Right atrium auricular region (tissue), 2 donors: ENCODE measurements around the gene COL23A1. TPM values are rescaled to one million over a fixed set of nuclear protein-coding genes. Genes with fewer than 3 reads are reported as not detected.

Source experiments
- DNase-seq: peaks from one replicate; pipeline ENCODE4 v3.0.0-alpha.2; 2019; ENCODE audit warnings: low spot score
- H3K27ac ChIP-seq, 2 donors: fragments of 200-600 bp; sonication (generic); 1 replicate in 1 of 2; 2 replicates in 1 of 2; pipeline ENCODE4 v1.5.1; 2016 to 2019
- H3K27me3 ChIP-seq, 2 donors: fragments of 200-600 bp; sonication (generic); one replicate each; pipeline versions ENCODE4 v1.5.1 to v1.6.0; 2017 to 2019
- H3K36me3 ChIP-seq: fragments of 200-600 bp; sonication (generic); one replicate; pipeline ENCODE4 v1.5.1; 2016
- H3K4me1 ChIP-seq, 2 donors: fragments of 200-600 bp; sonication (generic); one replicate each; pipeline versions ENCODE4 v1.5.1 to v1.6.0; 2017 to 2019
- H3K4me3 ChIP-seq, 2 donors: fragments of 200-600 bp; sonication (generic); 1 replicate in 1 of 2; 2 replicates in 1 of 2; pipeline ENCODE4 v1.5.1; 2017 to 2019; ENCODE audit warnings: mild to moderate bottlenecking in 1 of 2, moderate library complexity in 1 of 2
- H3K9me3 ChIP-seq, 2 donors: fragments of 200-600 bp; sonication (generic); one replicate each; pipeline ENCODE4 v1.5.1; 2019
- CTCF ChIP-seq, 2 donors: fragments of 200-600 bp; sonication (generic); IDR thresholded peaks; one replicate each; pipeline ENCODE4 v1.5.1; 2019; ENCODE audit warnings: antibody characterized with exemption in 2 of 2
- total RNA-seq, 2 donors: library from RNA; depleted of rRNA; stranded (reverse); fragments of >200 nt; gene quantifications; one replicate each; pipeline ENCODE4 v1.1.0, GENCODE V29; 2016

Gene COL23A1
- total RNA-seq, 2 donors from 2014 or later, result 5.7 to 6.8 TPM

GRCh38 chr5:178205749-178206047 lies 384.5 kb downstream of the COL23A1 start:
- no peaks in the 10 kb centered on the region for H3K27me3 ChIP-seq
- DNase-seq, result no peak
- TF ChIP-seq CTCF (IDR thresholded peaks at IDR 0.05), result no peak
- peak overlapping the region; percentile 83 to 87 for H3K4me3 ChIP-seq
- H3K9me3 ChIP-seq, result no peaks in the 10 kb centered on the region
- H3K27ac ChIP-seq, result peak overlapping the region in 1 of 2 donors; percentile 82
- peaks cover 0 to 21% of the 10 kb centered on the region in 2 donors for H3K4me1 ChIP-seq
- peaks cover 49% of the 10 kb centered on the region for H3K36me3 ChIP-seq

GRCh38 chr5:178204935-178205748 lies 385.1 kb downstream of the COL23A1 start:
- Histone ChIP-seq H3K4me3 (peak overlapping the region; percentile 83 to 87), H3K27me3 (no peaks in the 10 kb centered on the region), H3K27ac (peak overlapping the region; percentile 82 to 92), H3K9me3 (no peaks in the 10 kb centered on the region), H3K36me3 (peaks cover 44% of the 10 kb centered on the region), H3K4me1 (peaks cover 0 to 21% of the 10 kb centered on the region in 2 donors)
- no peak for TF ChIP-seq CTCF (IDR thresholded peaks at IDR 0.05)
- DNase-seq, result peak; percentile 77

GRCh38 chr5:178204182-178204934 lies 385.8 kb downstream of the COL23A1 start, which contains the start of gene HNRNPAB:
Gene HNRNPAB, plus strand, starts transcription at chr5:178204533. Its CDS starts 305 bp downstream, at chr5:178204838.
- Histone ChIP-seq H3K4me1 (peaks cover 0 to 21% of the 10 kb centered on the region in 2 donors), H3K27ac (peak within 1 kb of the TSS; percentile 82 to 92), H3K9me3 (no peaks in the 10 kb centered on the region), H3K4me3 (peak within 1 kb of the TSS; percentile 83 to 87), H3K27me3 (no peaks in the 10 kb centered on the region), H3K36me3 (peaks cover 36% of the 10 kb centered on the region)
- no peak for TF ChIP-seq CTCF (IDR thresholded peaks at IDR 0.05)
- peak; percentile 99 for DNase-seq

DNA sequence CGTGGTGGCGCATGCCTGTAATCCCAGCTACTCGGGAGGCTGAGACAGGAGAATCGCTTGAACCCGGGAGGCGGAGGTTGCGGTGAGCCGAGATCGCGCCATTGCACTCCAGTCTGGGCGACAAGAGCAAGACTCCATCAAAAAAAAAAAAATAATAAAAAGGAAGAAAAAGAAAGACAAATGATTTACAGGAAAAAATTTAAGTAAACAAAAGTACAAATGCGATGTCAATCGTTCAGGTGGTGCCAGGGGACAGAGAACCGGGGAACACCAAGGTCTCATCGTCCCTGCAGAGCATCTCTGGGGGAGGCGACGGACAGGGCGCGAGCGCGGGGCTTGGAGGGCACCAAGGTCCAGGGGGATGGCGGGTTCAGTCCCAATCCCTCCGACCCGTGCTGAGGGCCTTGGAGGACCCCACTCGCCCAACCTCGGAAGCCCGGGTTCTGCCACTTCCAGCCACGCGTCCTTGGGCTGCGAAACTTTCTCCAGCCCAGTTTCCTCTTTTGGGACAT lies 386.5 kb downstream of the COL23A1 start:
- Histone ChIP-seq H3K27me3 (no peaks in the 10 kb centered on the region), H3K4me1 (peaks cover 0 to 21% of the 10 kb centered on the region in 2 donors), H3K27ac (peak overlapping the region; percentile 12 to 92), H3K9me3 (no peaks in the 10 kb centered on the region), H3K4me3 (peak overlapping the region; percentile 83 to 87), H3K36me3 (peaks cover 29% of the 10 kb centered on the region)
- no peak for DNase-seq
- TF ChIP-seq CTCF (IDR thresholded peaks at IDR 0.05), result no peak

DNA sequence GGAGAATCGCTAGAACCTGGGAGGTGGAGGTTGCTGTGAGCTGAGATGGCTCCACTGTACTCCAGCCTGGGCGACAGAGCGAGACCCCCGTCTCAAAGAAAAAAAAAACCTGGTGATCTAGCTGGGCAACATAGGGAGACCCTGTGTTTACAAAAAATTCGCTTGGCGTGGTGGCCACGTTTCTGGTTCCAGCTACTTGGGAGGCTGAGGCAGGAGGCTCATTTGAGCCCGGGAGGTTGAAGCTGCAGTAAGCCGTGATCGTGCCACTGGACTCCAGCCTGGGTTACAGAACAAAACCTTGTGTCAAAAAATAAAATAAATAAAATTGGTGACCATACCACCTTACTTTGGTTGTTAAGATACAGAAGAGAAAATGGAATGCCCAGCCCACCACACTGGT lies 387.7 kb downstream of the COL23A1 start:
- Histone ChIP-seq H3K4me3 (no peak overlapping the region), H3K9me3 (no peaks in the 10 kb centered on the region), H3K36me3 (peaks cover 18% of the 10 kb centered on the region), H3K4me1 (peaks cover 0 to 21% of the 10 kb centered on the region in 2 donors), H3K27ac (no peak overlapping the region), H3K27me3 (no peaks in the 10 kb centered on the region)
- no peak for DNase-seq
- no peak for TF ChIP-seq CTCF (IDR thresholded peaks at IDR 0.05)
